ENCODE results near the gene COL12A1. TPM values are rescaled to one million over a fixed set of nuclear protein-coding genes. Genes with fewer than 3 reads are reported as not detected.

COL12A1 gene
- polyA plus RNA-seq, 1 donor = 311 TPM

DNA sequence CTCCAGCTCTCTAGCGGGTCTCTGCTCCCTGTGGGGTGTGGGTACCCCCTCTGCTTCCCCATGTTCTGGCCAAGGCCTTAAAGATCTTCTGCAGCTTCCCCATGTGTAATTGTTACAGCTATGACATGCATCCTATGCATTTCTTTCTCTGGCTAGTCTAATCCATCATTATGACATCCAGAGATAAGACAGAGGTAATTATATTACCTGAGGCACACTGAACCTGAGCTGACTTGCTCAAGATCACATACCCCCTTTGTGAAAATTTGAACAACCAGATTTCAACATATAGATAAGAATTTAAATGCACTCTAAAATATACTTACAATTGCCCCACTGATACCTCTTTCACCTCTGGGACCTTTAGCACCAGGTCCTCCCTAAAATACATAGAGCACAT, 102.4 kb downstream of the COL12A1 start:
- no peak for DNase-seq (ENCODE audit: low read depth)

DNA sequence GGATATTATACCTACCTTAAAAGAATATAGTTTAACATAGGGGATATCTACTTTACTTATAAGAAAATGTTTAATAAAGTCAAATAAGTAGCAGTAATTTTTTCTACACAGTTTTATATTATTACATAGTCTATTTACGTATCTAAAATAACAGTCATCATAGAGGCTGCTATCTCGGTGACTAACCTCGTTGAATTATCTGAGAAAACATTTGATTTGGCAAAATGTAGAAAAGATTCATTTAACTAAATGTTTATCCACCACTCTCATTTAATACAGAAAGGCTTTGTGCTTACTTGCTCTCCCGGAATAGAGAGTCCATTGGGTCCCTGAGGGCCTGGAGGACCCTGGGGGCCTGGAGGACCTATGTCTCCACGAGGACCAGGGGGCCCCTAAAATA, 103.6 kb downstream of the COL12A1 start:
- no peak for DNase-seq (ENCODE audit: low read depth)

DNA sequence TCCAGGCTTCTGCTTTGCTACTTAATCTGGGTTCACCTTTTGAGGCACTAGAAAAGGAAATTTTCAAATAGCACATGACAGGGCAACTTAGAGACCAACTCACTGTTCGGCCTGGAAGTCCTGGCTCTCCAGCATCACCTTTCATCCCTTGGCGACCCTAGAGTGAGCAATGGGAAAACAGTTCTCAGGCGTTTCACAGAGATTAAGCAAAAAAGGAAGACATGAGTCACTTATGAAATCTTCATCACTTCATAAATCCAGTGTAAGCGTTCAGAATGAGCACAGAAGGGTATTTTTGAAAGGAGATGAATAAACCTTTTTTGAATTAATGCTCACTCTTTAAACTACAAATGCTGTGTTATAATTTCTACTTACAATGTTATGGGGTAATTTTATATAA, 104.0 kb downstream of the COL12A1 start:
- DNase-seq (ENCODE audit: low read depth) = no peak

DNA sequence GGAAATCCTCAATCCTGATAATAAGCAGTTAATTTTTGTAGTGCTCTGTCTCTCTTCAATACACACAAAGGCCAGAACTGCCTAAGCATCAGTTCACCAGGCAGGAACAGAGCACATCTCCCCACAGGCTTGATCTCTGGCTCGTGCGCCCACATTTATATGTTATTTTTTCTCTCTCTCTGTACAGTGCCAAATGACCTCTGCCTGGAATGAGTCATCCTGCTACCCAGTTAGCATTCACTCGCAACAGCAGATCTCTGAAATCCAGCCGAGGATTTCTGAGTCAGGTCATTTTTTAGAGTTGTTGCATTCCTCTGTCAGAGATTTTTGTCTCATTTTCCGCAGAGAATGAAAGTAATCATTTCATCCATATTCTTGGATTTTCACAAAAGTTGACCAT, 107.1 kb downstream of the COL12A1 start:
- DNase-seq (ENCODE audit: low read depth) = peak; percentile 82

DNA sequence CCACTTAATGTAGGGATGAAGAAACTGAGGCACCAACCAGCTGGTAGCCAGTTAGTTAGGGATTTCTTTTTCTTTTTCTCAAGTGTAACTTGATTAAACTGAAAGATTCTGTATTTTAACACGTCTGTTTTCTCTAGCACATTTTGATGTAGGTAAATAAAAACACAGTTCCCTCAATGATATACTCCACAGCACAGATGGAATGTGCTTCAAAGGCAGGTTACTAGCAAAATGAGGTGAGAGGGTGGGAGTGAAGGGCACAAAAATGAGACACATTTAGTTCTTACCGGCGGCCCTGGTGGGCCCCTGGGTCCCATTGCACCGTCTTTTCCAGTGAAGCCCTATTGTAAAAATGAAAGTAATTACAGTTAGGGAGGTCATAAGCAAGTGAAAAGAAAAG, 108.9 kb downstream of the COL12A1 start:
- DNase-seq (ENCODE audit: low read depth) = no peak

DNA sequence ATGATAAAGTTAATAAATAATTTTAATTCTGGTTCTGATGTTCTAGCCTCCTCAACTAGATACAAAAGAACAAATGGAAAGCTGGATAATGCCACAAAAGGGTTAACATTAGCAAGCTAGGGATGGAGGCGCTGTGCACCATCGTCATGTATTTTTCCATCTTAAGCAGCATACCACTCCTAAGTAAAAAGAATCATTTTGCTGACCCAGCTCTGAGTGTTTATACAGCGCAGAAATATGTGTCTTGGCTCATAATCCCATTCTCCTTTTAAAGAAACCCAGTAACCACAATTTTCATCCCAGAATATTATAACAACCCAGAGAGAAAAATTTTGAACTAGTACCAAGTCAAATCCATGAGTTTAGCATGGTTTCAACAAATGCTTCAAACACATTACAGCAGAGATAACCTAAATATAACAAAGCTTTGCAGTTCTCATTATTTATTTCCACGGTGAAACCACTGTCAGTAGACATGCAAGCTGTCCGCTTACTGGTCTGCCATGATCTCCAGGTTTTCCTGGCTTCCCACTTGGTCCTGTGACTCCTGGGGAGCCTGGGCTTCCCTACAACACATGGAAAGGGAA, 111.1 kb downstream of the COL12A1 start:
- peak; percentile 72 for DNase-seq (ENCODE audit: low read depth)

DNA sequence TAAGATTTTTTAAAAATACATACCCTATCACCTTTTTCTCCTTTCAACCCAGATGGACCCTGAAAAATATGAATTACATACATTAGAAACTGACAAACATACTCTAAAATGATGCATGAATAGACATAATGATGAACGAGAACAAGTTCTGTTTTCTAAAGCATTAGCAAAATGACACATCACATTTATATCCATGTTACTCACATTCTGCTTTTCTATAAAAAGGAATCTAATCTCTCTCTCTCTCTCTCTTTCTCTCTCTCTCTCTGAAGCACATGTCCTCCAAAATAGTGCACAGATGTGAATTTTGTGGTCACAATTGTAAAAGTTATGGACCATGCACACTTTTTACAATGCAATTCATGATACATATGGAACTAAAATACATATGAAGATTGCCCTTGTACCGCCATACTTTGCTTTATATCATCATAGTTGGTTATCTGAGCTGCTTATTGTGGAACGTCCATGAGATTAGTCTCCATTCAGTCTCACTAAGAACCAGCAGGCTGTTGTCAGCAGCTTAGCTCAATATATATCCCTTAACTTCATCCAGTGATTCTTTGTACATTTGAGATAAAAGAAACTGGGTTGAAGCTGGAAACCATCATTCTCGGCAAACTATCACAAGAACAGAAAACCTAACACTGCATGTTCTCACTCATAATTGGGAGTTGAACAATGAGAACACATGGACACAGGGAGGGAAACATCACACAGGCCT, 114.2 kb downstream of the COL12A1 start:
- DNase-seq (ENCODE audit: low read depth) = no peak

DNA sequence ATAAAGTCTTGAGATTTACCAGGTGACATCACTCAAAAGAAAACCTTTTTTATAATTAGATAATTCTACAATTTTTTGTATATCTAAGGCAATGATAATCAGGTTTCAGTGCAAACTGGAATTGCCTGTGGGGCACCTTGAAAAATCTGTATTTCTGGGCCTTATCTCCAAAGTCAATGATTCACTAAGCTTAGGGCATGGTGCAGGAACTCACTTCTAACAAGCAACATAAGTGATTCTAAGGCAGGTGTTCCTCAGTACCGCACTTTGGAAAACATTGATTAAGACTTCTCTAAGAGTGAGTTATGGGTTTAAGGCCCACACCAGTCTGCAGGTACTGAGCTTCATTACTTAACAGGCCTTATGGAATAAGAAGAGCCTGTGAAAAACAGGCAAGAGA, 115.3 kb downstream of the COL12A1 start:
- DNase-seq (ENCODE audit: low read depth) = no peak

DNA sequence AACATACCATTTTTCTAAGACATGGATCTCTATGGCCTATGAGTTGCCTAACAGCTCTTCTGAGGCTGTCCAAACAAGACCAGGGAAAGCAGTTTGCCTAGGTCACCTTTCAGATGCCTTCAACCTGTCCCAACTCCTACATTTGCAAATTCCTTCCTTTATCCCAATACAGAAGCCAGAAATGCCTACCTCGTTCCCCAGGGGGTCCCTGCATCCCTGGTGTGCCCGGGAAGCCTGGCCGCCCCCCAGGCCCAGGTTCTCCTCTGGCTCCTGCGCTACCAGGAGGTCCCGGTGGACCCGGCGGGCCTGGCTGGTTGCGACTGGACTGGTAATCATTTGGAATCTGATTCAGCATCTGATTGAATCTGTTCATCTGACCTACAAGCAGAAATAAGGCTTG, 115.9 kb downstream of the COL12A1 start:
- no peak for DNase-seq (ENCODE audit: low read depth)

DNA sequence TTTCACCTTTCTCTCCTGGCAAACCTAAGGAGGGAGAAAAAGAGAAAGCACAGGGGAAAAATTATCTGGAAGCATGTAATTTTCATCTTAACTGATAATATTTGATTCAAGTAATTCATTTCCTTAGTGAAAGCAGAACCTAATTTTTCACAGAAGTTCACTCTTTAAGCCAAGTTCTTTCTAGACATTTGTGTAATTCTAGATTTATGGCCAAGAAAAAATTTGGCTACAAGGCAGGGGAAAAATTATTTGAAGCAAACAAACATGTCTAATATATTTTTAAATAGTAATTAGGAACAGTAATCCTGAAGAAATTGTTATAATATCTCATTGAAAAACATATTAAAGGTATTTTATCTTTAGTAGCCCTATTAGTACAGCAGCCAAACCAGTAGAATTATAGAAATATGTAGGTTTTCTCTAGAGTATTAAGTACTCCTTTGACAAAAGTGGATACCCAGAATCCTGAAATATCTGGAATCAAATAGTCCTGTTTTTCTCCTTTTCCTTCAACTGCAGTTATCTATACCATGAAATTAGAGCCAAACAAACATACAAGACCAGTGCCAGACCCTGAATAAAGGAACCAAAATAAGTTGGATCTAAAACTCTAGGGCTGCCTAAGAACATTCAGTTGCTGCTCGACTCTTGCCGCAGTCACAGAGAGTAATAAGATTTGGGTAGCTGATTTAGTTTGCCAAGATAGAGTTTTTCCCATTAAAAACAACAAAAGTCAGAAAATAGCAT, 116.5 kb downstream of the COL12A1 start:
- DNase-seq (ENCODE audit: low read depth) = no peak

DNA sequence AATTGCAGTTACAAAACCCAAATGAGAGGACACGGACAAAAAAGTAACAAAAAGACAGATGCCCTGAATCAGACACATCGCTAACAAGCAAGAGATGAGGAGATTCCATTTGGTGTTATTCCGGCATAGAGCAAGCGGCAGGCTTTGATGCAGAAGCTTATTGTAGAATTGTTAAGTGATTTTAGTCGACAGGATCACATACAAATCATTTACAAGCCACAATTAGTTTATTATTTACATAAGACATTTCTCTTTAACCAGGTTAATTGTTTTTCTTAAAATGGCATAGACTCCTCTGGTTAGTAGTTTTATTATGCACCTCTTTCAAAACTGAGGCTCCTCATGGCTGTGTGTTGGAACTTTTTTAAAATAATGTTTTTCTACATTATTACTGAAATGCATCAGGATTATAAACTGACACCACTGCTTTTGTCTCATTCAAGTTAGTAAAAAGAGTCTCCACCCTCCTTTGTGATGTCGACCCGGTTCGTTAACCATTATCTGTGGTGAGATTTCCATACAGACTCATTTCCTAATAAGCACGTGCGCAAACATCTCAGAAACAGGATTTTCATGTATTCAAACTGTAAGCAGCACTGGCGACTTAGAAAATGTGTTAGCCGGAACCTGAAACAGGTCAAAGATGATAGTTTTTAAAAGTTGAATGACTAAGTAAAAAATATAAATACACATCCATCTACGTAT, 119.8 kb downstream of the COL12A1 start:
- DNase-seq (ENCODE audit: low read depth) = no peak

DNA sequence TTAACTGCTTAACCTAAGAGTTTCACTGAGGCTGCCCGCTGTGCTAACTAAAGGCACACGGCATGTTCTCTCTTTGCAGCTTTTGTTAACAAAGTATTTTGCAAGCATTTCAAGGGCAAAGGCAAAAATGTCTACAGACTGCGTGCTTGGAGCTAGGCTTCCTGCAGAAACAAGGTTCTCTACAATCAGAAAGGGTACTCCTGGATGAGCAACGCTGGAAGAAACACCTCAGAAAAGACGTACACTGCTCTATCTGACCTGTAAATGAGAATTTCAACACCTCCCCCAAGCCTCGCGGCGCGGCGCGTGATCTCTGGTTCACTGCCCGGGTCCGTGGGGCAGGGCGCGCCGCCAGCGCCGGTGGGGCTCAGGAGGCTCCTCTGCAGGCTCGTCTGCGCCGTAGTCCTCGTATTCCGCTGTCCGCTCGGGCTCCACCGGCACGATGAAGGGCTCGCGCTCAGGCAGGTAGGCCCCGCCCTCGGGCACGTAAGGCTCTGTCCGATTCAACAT, 120.9 kb downstream of the COL12A1 start:
- no peak for DNase-seq (ENCODE audit: low read depth)

DNA sequence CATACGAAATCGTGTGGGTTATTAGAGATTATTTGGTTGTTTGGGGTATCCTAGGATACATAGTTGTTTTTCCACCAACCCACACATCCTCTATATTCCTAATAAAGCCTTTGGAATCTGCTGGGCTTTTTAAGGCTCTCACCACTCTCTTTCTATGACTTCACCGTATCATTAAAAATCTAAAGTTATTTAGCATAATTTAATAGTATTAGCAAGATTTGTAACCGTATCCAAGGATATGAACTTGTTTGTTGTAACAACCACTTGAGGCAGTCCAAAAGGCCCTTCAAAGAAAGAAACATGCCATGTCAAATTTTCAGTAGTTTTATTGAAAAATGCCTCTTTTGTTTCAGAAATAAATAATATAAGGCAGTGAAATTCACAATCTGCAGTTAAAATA, 121.8 kb downstream of the COL12A1 start:
- no peak for DNase-seq (ENCODE audit: low read depth)

DNA sequence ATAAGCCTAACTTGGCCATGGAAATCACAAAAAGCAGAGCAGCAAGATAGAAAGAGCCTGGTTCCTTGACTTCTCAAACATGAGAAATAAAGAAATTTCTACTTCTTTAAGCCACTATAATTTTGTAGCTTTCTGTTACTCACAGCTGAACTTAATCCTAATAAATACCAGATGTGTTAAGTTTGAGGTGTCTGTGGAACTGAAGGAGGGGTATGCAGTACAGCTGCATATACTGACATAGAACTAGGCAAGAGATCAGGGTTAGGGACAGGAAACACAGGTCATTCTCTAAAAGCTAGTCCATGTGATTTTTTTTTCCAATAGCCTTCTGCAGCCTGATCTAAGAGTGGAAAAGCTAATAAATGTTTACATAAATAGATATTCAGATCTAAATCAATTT, 123.9 kb downstream of the COL12A1 start:
- DNase-seq (ENCODE audit: low read depth) = no peak

DNA sequence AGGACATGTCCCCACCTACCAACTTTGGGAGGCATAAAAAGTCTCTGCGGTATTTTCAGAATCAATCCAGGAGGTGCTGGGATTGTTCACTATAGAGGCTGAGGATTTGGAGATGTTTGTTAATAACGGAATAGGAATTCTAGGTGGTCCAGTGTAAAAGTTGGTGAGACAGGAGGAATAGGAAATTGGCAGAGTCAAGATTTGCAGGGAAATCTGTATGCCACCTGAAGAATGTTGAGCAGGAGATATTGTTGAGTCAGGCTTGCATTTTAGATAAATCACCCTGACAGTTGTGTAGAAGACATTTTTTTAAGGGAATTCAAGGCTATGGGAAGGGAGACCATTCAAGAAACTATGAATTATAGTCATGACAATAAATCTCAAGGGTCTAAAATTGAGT, 124.8 kb downstream of the COL12A1 start:
- DNase-seq (ENCODE audit: low read depth) = no peak

DNA sequence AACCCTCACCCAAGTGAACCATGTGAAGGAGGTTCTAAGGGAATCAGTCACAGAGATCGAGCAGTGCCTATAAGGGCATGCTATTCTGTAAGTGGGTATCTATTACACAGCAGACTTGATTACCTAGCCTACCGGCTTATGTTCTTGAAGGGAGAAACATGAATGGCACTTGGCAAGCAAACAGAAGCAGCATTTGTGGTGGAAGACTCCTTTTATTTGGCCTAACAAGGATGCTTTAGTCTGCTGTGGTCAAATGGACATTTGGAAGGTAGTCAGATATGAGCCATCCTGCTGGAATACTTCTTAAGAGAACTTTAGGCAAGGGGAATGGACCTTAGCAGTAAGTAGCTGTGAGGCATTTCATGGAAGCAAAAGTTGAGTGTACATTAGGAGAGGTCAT, 126.3 kb downstream of the COL12A1 start:
- no peak for DNase-seq (ENCODE audit: low read depth)

DNA sequence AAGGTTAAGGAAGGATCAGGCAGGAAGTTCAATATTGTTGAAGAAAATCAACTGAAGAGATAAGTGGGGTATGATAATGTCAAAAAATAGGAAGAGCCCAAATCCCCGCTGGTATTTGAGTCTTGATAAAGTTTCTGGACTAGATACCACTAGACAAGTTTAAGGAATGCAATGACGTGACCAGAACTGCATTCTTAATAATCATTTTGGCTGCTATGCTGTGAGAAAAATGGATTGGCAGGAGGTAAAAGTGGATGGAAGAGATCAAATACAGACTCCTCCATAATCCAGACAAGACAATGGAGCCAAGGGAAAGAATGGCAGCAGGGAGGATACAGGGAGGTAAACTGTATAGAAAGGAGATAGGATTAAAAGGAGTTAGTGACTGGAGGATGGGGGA, 128.2 kb downstream of the COL12A1 start:
- no peak for DNase-seq (ENCODE audit: low read depth)

DNA sequence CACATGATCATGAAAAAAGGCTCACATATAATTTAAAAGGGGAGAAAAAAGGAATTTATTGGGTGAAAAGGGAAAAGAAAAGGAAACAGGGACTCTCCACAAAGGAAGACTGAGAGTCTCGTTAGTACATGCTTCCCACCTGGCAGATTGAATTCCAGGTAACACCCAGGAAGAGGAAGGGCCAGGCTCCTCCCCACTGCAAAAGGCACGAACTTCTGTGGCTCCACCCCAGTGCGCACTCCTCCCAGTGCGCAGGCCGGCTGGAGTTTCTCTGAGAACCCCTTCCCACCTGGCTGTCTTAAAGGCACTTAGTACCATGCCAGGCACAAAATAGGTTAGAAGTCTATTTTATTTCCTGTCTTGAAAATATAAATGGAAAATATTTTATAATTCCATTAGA, 129.8 kb downstream of the COL12A1 start:
- DNase-seq (ENCODE audit: low read depth) = no peak

DNA sequence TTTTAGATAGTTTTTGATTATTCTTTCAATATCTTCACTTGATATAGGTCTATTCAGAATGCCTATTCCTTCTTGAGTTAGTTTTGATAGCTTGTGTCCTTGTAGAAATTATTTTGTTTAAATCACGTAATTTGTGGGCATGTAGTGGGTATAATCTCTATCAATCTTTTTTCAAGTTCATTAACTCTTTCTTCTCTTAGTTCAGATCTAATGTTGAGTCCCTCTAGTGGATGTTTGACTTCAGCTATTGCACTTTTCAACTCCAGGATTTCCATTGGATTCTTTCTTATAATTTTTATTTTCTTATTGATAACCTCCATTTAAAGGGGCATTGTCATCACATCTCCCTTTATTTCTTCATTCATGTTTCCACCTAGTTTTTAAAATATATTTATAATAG, 135.6 kb downstream of the COL12A1 start:
- DNase-seq (ENCODE audit: low read depth) = no peak

DNA sequence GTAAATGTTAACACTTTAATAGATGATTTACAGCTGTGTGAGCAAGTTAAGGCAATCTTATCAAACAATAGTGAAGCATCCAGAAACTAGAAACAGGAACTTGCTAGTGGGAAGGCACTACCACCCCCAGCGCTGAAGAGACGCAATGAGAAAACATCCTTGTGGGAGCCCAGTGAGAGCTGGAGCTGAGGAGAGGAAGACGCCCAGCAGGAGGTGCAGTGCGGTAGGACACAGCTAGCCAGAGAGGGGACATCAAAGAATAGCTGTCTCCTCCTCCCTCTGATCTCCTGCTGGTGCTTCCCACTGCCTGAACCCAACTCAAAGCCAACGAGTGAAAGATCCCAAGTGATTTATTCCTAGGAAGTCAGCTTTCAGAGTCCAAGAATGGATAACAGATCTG, 140.3 kb downstream of the COL12A1 start:
- no peak for DNase-seq (ENCODE audit: low read depth)

DNA sequence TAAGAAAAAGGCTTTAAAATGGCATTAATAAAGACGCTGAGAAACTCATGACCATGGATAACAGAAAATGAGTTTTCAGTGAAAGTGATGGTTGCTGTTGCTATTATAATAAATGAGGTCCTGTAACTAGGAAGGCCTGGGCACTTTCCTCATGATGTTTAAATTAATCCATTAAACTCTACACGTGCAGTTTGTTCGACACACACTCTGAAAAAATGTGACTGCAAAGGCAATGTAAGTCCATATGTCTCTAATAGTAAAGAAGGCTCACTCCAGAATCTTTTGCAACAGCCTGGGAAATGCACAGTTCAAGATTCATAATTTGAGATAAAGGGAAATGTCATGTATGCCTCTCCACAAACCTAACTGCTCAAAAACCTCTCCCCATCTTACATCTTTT, 153.4 kb downstream of the COL12A1 start:
- no peak for DNase-seq (ENCODE audit: low read depth)

DNA sequence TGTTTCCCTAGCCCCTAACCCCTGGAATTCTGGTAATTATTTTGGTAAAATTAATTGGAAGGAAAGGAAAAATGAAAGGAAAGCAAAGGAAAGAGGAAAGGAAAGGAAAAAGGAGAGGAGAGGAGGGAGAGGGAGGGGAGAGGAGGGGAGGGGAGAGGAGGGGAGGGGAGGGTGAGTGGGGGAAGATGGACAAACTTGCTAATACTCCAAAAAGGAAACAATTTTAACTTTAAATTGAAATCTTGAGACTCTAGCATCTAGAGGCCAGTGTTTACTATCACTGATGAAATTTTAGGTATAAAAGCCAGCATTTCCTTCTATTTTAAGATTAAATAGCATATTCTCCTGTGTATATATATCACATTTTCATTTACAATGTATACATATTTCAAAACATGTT, 156.5 kb downstream of the COL12A1 start:
- no peak for DNase-seq (ENCODE audit: low read depth)
